Heart right ventricle (tissue), 16 donors: Measurements from ENCODE around the gene THAP6. TPM values are rescaled to one million over a fixed set of nuclear protein-coding genes. Genes with fewer than 3 reads are reported as not detected.

ENCODE experiments used
- ATAC-seq, 8 donors: fragments of 200-7000 bp; cut with Tn5 transposase; one replicate each; pipeline ENCODE4 v1.9.1; 2020; ENCODE audit warnings: mild to moderate bottlenecking in 8 of 8, moderate library complexity in 8 of 8, moderate number of reproducible peaks in 1 of 8
- DNase-seq, 2 donors: peaks; one replicate each; pipeline ENCODE4 v3.0.0-alpha.2; 2020
- H3K27ac ChIP-seq, 10 donors: fragments of 200-600 bp; sonication (generic) in 2 of 10; one replicate each; pipeline versions ENCODE4 v1.5.0 to v1.8.0; 2020 to 2022; ENCODE audit warnings: mild to moderate bottlenecking in 3 of 10
- H3K27me3 ChIP-seq, 7 donors: fragments of 200-600 bp; one replicate each; pipeline ENCODE4 v1.8.0; 2021 to 2022; ENCODE audit warnings: mild to moderate bottlenecking in 2 of 7
- H3K36me3 ChIP-seq, 9 donors: fragments of 200-600 bp; sonication (generic) in 1 of 9; one replicate each; pipeline versions ENCODE4 v1.5.0 to v1.8.0; 2020 to 2022; ENCODE audit warnings: mild to moderate bottlenecking in 2 of 9
- H3K4me1 ChIP-seq, 9 donors: fragments of 200-600 bp; sonication (generic) in 1 of 9; one replicate each; pipeline versions ENCODE4 v1.5.0 to v1.8.0; 2020 to 2022; ENCODE audit warnings: mild to moderate bottlenecking in 4 of 9
- H3K4me3 ChIP-seq, 10 donors: fragments of 200-600 bp; sonication (generic) in 2 of 10; one replicate each; pipeline versions ENCODE4 v1.5.0 to v1.8.0; 2020 to 2022; ENCODE audit warnings: mild to moderate bottlenecking in 7 of 10, moderate library complexity in 2 of 10
- H3K9me3 ChIP-seq, 11 donors: fragments of 200-600 bp in 10 of 11; sonication (generic) in 2 of 11; one replicate each; pipeline versions ENCODE4 v1.5.0 to v1.8.0; 2013 to 2022; ENCODE audit warnings: mild to moderate bottlenecking in 2 of 11, control low read depth in 1 of 11, moderate library complexity in 1 of 11
- WGBS, 2 donors: extraction: QIAGEN DNeasy Blood & Tissue Kit; methylation state at CpG; one replicate each; pipeline ENCODE4 v1.1.7; 2013; ENCODE audit warnings: inconsistent platforms in 1 of 2; 5-methylcytosine and 5-hydroxymethylcytosine counted together
- intact Hi-C, 10 donors: fragments of 100-400 bp; cut with DNase I; formaldehyde crosslinking; loops; one replicate each; pipeline versions ENCODE4 v1.11.1 to v1.14.2; 2022
- polyA plus RNA-seq, 2 donors: library from polyadenylated mRNA; stranded (reverse); fragments of 200-250 nt; gene quantifications; one replicate each; pipeline ENCODE4 v1.2.3, GENCODE V29; 2013
- total RNA-seq, 10 donors: library from RNA; stranded (reverse); fragmentation: NEBNext Ultra II Directional in 3 of 10; extraction: Animal tissue kit (Norgen Biotek cat#: 25700) in 3 of 10; gene quantifications; one replicate each; pipeline versions ENCODE4 v1.2.1 to v1.2.4, GENCODE V29; 2021 to 2023
- TF ChIP-seq, protein P1 (sequence below), 9 donors: fragments of 200-600 bp; sonication (generic) in 2 of 9; IDR thresholded peaks; one replicate each; pipeline versions ENCODE4 v1.5.0 to v1.8.0; 2021 to 2022; ENCODE audit warnings: antibody characterized with exemption in 9 of 9, mild to moderate bottlenecking in 5 of 9, moderate library complexity in 1 of 9
- donor health status: Arrhythmogenic right ventricular cardiomyopathy.
- donor health status: ischemic (EF 13 %, LVEDD 7.1; RV severe dilation, severe dysfunction).
- donor health status: healthy with polysubstance abuse.
- donor health status: DM: no; HTN: yes; CAD: no.
- donor health status: DM: no; HTN: no; CAD: no.
- donor health status: ischemic (EF 25% LVEDD 6.9; RV normal size, moderate dysfunction).
- donor health status: ischemic (EF 25% LVEDD 5.7; RV mildly dilated, moderate dysfunction).
- donor health status: healthy.
- donor health status: DM: yes; HTN: yes; CAD: no.
- donor health status: Ischemic cardiomyopathy.
- donor health status: ischemic (EF 35%, LVEDD 5.7; RV mildly dilated, moderate dysfunction).
- donor health status: nonischemic (EF 11% LVEDD 7.7; RV severe dilation, severe dysfunction).
- donor health status: DM: yes; HTN: yes; CAD: no.
- donor health status: PGD.
- donor health status: ischemic (EF 29% LVEDD 5.4; RV normal size, mild dysfunction).
- donor health status: nonischemic (EF 23%, LVEDD 6.1; RV moderate dilation, normal function).

The THAP6 gene
- total and polyA plus RNA-seq, 12 donors = 4.0 to 21.7 (median 18.2) TPM

DNA sequence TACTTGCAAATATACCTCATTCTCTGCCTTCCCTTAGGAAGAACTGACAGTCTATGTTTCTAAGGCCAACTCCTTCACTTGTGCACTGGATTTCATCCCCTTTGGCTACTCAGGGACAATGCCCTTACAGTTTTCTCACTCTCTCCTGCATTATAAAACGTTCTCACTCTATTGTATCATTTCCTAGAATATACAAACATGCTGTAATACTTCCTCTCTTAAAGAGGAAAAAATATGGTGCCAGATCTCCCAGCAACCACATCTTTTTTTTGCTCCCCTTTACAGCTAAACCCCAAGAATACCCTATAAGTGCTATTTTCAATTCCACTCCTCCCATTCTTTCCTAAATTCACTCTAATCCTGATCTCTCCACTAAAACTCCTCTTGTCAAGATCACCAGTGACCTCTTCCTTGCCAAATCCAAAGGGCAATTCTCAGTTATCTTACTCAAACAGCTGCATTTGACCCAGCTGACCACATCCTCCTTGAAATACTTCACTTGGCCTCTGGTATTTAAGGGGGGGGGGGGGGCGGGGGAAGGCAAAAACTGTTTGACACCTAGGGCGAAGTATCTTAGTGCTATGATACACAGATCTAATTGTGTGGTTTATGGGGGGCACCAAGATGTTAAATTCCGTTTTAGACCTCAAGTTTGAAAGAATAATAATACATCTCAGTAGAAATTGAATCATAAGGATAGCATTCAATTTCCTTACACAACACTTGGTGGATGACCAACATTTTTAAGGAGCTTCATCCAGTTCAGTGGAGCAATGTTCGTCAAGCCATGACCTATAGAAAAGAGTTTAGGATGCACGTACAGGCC, 1.7 kb upstream of the THAP6 start:
- no peak for ATAC-seq
- Histone ChIP-seq H3K9me3 (no peaks in the 10 kb centered on the region), H3K4me1 (peaks cover 0 to 69% (median 56%) of the 10 kb centered on the region in 9 donors), H3K27ac (peak overlapping the region in 9 of 10 donors; percentile 51 to 97 (median 94)), H3K27me3 (no peaks in the 10 kb centered on the region), H3K36me3 (peaks cover 0 to 34% (median 6%) of the 10 kb centered on the region in 9 donors), H3K4me3 (peak overlapping the region; percentile 64 to 77 (median 72))
- WGBS, 2 donors = 27 to 39% methylated on average over 6 of the region's 6 CpGs
- intact Hi-C loops = loop anchor here in 2 of 10 donors (10.0 kb wide), 2 partner anchors 212 to 578 kb away; partner anchors contain the start of genes PARM1 (in 1 of the 2) and USO1 (in 1 of the 2)
- TF ChIP-seq, protein P1, sequence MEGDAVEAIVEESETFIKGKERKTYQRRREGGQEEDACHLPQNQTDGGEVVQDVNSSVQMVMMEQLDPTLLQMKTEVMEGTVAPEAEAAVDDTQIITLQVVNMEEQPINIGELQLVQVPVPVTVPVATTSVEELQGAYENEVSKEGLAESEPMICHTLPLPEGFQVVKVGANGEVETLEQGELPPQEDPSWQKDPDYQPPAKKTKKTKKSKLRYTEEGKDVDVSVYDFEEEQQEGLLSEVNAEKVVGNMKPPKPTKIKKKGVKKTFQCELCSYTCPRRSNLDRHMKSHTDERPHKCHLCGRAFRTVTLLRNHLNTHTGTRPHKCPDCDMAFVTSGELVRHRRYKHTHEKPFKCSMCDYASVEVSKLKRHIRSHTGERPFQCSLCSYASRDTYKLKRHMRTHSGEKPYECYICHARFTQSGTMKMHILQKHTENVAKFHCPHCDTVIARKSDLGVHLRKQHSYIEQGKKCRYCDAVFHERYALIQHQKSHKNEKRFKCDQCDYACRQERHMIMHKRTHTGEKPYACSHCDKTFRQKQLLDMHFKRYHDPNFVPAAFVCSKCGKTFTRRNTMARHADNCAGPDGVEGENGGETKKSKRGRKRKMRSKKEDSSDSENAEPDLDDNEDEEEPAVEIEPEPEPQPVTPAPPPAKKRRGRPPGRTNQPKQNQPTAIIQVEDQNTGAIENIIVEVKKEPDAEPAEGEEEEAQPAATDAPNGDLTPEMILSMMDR (IDR thresholded peaks at IDR 0.05) = no peak
- DNase-seq = no peak

DNA sequence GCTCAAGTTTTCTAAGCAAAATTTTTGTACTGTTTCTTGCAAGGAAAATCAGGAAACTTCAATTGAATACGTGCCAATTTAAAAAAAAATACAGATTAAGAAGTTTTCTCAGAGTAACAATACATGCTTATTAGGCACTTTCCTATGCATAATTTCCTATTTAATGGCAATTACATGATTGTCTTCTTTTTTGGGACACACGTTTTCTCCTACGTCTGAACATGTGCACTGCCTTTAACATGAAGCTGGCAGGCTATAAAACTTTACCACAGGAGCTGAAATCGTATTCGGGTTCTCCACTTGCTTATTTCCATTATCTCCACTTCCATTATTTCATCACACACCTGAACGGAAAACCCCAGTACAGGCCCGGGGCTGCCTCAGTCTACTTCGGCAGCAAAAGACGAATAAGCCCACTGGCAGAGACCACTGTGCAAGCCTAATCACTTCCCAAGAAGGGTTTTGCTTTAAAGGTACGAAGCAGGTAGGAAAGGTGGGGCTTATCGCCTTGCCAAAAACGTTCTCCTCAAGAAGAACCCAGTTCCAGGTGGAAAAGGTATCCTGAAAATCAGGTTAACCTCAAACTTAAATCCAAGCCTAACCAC, 645 bp upstream of the THAP6 start:
- no peak for DNase-seq
- peaks cover 0 to 67% (median 56%) of the 10 kb centered on the region in 9 donors for H3K4me1 ChIP-seq
- peak overlapping the region; percentile 64 to 77 (median 72) for H3K4me3 ChIP-seq
- WGBS, 2 donors = 0 to 1% methylated on average over 12 of the region's 12 CpGs
- no peaks in the 10 kb centered on the region for H3K27me3 ChIP-seq
- intact Hi-C loops = loop anchor here in 2 of 10 donors (10.0 kb wide), 2 partner anchors 211 to 579 kb away; partner anchors contain the start of genes PARM1 (in 1 of the 2) and USO1 (in 1 of the 2)
- peak overlapping the region; percentile 80 to 97 (median 94) for H3K27ac ChIP-seq
- peaks cover 0 to 34% (median 12%) of the 10 kb centered on the region in 9 donors for H3K36me3 ChIP-seq
- TF ChIP-seq, protein P1 (IDR thresholded peaks at IDR 0.05) = no peak
- H3K9me3 ChIP-seq = no peaks in the 10 kb centered on the region
- ATAC-seq = peak in 5 of 8 donors; percentile 1 to 18 (median 6)

DNA sequence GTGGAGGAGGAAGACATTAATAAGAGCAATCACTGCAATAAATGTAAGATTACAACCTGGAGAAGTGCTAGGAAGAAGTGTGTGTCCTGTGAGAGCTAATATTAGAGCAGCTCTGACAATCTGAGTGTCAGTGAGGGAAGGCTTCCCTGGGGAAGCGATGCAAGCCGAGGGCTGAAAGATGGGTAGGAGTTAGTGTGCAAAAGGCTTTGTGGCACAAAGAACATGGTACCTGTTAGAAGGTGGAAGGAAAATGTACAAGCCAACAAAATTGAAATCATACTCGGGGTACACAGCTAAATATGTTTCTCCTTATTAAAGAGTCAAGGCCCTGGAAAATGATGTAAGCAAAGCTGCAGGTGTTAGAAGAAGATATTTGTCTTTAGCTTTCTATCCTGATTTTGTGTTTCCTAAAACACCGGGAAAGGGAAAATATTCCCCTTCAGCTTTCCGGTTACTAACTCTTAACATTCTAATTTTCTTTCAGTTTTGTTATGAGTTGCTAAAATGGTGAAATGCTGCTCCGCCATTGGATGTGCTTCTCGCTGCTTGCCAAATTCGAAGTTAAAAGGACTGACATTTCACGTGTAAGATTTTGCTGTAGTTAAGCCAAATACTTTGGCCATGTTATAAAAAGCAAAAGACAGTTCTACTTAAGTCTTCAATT, 808 bp downstream of the THAP6 start:
- TF ChIP-seq, protein P1 (IDR thresholded peaks at IDR 0.05) = no peak
- H3K27me3 ChIP-seq = no peaks in the 10 kb centered on the region
- peak overlapping the region; percentile 64 to 77 (median 72) for H3K4me3 ChIP-seq
- peaks cover 0 to 53% (median 47%) of the 10 kb centered on the region in 9 donors for H3K4me1 ChIP-seq
- H3K27ac ChIP-seq = peak overlapping the region; percentile 80 to 97 (median 94)
- intact Hi-C loops = loop anchor here in 2 of 10 donors (10.0 kb wide), 2 partner anchors 210 to 580 kb away; partner anchors contain the start of genes PARM1 (in 1 of the 2) and USO1 (in 1 of the 2)
- DNase-seq (no peak), ATAC-seq (peak in 2 of 8 donors; percentile 11 to 23)
- peaks cover 0 to 33% (median 12%) of the 10 kb centered on the region in 9 donors for H3K36me3 ChIP-seq
- H3K9me3 ChIP-seq = no peaks in the 10 kb centered on the region
- WGBS, 2 donors = 53 to 54% methylated on average over 9 of the region's 9 CpGs
